Stimulated activated CD8-positive, alpha-beta memory T cell treated with anti-CD3 and anti-CD28 coated beads, Interleukin-12 subunit alpha, Interleukin-12 subunit beta, amount 100 ng/mL, for 24 hours (primary cell): ENCODE data around the gene SGK1.
A peak's percentile ranks its signal among the peaks of the same experiment; 100 is the strongest.
"Not testable (repeated sequence)": the region's sequence is repeated elsewhere in the genome, so short reads cannot be mapped to it uniquely, and the experiment has no call there.

Experiments
- DNase-seq: peaks from one replicate; pipeline ENCODE4 v3.0.0-alpha.2; 2020; ENCODE audit errors: extremely low read depth

SGK1 gene

DNA sequence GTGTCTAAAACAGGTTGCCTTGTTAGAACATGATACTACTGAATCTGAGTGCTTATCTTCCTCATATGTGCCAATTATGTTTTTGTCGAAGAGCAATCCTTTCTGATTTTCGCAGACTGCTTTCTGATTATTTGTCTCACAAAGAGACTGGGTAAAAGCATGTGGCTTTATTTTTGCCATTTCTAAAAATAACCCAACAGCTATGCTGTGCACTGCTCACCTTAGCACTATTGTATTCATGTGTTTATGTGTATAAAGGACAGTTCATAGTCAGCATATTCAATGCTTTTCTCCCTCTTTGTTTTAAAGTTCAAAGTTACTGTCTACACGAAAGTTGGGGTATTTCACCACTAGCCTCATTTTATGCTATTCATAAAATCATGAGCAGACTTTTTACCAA lies 127.0 kb downstream of the SGK1 start:
- DNase-seq, result no peak

DNA sequence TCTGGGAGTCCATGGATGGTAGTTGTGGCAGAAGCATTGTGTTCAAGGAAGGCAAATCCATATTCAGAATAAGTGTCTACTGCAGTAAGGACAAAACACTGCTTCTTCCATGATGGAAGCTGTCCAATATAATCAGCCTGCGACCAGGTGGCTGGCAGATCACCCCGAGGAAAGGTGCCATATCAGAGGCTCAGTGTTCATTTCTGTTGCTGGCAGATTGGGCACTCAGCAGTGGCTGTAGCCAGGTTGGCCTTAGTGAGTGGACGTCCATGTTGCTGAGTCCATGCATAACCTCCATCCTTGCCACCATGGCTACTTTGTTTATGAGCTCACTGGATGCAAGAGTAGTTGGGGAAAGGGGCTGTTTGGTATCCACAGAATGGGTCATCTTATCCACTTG lies 130.2 kb downstream of the SGK1 start:
- no peak for DNase-seq

DNA sequence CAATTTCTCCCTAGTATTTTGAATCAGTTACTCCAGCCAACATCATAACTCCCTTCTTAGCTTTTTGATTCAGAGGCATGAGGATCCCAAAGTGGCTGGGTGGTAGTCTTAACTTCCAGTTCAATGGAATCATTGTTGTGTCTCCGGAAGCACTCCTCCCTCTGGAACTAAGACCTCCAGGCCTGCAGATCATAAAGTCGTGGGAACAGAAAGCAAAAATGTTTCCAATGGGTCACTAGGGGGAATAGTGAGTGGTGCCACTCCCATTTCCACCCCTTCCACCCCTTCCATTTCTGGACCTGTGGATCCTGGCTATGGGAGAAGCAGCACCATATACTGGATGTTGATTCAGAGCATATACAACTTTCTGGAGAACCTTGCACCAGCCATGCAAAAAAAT lies 130.8 kb downstream of the SGK1 start:
- DNase-seq, result no peak

DNA sequence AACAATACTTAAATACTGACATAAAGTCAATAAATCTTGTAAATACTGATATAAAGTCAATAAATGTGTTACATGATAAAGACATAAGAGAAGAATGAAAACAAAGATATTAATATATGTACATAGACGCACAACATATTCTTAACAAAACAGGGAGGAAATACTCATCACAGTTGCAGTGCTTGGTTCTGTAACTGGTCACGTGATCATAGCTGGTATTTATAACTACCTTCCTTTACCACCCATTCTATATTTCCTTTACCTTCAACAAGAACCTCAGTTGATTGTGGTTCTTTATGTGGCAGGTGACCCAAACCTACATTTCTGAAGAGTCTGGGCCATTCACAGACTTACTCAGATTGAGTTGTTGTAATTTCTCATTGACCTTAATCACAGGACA lies 131.6 kb downstream of the SGK1 start:
- DNase-seq, result no peak

DNA sequence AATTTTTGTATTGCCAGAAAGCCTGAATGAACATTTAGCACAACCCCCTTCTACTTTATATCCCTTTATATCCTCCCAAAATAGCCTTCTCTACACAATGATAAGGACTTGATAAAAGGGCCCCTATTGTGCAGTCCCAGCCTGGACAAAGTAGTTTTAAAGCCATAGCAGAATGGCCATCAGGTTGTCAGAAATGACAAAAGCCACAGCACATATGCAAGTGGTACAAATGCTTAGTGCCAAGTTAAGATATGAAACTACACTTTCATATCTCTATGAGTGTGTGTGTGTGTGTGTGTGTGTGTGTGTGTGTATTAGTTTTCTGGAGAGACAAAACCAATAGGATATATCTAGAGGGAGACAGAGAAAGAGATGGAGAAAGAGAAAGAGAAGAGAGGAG lies 132.6 kb downstream of the SGK1 start:
- no peak for DNase-seq

DNA sequence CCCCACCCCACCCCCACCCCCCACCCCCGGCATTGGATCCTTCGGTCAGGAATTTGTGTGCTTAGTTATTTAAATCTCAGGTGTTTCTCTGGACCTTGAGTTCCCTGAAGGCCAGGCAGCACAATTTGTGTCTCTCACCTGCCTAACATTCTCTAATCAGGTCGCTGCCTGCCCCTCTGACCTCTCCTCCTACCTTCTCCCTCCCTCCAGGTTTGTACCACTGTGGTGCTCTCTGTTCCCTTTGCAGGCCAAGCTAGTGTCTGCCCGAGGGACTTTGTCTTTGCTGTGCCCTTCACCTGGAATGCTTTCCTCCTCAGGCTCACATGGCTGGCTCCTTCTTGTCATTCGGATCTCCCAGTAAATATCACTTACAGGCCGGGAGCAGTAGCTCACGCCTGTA lies 134.1 kb downstream of the SGK1 start:
- no peak for DNase-seq

DNA sequence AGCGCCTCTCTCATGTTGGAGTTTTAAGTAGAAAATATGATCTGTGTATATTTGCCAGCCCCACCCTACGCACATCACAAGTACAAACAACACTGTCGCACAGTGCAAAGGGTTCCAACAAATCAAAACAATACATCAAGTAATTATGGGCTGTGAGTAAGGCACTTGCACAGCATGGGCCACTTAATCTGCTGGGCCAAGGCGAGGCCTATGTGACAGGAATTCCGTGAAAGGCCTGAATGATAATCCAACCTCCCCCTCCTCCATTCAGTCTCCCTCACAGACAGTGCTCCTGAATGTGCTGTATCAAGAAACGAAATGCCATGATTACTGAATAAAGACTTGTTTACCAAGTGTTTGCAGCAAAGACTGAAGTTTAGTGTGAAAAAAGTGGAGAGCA lies 135.4 kb downstream of the SGK1 start:
- DNase-seq, result no peak

DNA sequence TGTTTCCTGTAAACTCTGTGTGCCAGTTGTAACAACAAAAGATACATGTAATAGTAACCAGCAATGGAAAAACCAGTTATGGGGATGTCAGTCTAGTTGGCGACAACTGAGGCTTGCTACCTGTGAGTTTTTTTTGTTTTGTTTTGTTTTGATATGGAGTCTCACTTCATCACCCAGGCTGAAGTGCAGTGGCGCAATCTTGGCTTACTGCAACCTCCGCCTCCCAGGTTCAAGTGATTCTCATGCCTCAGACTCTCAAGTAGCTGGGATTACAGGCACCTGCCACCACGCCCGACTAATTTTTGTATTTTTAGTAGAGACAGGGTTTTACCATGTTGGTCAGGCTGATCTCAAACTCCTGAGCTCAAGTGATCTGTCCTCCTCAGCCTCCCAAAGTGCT lies 136.2 kb downstream of the SGK1 start:
- not testable (repeated sequence) for DNase-seq

DNA sequence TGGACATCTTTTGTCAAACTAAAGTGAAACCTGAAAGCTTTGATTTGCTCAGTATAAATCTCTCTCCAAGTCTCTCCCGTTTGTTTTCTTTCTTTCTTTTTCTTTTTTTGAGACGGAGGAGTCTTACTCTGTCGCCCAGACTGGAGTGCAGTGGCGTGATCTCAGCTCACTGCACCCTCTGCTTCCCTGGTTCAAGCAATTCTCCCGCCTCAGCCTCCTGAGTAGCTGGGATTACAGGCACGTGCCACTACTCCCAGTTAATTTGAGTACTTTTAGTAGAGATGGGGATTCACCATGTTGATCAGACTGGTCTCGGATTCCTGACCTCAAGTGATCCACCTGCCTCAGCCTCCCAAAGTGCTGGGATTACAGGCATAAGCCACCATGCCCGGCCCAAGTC lies 136.7 kb downstream of the SGK1 start:
- not testable (repeated sequence) for DNase-seq

DNA sequence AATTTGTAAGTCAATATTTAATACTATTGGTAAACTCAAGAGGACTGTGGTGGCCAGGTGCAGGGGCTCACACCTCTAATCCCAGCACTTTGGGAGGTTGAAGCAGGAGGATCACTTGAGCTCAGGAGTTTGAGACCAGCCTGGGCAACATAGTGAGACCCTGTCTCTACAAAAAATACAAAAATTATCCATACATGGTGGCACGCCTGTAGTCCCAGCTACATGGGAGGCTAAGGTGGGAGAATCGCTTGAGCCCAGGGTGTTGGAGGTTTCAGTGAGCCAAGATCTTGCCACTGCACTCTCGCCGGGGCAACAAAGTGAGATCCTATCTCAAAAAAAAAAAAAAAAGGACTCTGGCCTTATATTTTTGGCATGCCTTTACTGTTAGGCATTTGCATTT lies 137.4 kb downstream of the SGK1 start:
- not testable (repeated sequence) for DNase-seq

DNA sequence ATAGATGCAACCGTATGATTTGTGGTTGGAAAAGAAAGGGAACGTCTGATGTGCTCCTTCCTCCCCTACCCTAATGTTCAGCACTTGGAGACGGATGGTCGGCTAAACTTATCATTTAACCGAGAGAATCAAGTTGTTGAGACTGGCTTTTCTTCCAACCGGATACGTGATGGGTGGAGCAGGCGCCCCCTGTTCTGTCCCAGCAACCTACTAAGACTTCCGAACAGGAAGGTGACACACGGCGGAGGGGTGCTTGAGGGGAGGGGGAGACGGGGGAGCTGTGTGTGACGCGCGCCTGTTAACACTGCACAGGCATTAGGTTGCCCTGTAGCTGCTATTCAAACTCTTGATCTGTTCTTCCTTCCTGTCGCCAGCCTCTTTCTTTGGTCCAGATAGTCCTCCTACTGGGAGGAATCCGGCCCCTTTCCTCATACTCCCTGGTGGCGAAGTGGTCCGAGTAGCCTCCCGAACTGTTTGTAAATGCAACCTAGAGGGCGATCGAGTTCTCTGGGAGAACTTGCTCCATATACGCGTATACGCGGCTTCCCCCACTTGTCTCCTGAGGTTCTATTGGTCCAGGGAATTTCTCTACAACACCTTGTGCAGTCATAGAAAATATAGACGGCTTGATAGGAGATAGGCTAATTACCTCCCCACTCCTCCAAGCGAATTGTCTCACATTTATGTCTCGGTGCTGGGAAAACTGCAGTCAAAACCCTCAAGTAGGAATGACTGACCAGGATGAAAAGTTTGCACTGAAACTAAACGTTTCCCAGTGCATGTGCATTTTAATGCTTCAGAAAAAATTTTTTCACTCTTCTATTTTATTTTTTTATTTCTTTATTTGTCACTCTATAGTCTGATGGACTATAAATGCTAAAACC lies 139.5 kb downstream of the SGK1 start:
- peak; percentile 51 for DNase-seq

DNA sequence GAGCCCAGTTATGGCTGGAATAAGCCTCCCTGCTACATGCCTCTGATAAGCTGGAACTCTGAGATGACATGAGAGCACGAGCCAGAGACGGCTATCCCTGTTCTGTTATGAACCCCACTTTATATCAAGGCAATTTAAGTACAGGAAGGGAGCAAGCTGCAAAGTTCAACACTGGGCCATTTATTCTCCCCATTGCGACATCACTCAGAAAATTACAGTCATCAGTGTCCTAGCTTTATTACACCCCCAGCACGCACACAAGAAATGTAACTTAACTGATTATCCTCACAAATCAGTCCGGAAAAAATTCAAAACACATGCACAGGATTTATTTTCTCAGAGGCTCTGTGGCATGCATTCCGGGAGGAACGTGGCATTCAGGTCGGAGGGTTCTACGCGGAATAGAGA lies 140.2 kb downstream of the SGK1 start:
- DNase-seq, result no peak

DNA sequence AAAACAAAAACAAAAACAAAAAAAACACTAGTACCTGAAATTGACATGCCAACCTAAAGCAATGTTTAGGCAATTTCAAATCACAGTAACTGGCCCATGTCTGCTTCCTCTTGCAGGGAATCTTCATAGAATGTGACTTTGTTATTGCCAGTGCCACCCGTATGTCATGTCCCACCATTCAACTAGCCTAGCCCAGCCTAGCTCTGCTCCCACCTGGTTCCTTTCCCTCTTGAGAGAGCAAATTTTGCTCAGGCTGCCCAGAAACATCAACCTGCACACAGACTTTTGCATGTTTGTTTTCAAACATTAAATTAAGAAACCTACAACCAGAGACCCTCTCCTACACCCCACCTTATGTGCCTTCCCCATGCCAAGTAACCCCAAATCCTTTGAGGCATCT lies 140.7 kb downstream of the SGK1 start:
- DNase-seq, result no peak

DNA sequence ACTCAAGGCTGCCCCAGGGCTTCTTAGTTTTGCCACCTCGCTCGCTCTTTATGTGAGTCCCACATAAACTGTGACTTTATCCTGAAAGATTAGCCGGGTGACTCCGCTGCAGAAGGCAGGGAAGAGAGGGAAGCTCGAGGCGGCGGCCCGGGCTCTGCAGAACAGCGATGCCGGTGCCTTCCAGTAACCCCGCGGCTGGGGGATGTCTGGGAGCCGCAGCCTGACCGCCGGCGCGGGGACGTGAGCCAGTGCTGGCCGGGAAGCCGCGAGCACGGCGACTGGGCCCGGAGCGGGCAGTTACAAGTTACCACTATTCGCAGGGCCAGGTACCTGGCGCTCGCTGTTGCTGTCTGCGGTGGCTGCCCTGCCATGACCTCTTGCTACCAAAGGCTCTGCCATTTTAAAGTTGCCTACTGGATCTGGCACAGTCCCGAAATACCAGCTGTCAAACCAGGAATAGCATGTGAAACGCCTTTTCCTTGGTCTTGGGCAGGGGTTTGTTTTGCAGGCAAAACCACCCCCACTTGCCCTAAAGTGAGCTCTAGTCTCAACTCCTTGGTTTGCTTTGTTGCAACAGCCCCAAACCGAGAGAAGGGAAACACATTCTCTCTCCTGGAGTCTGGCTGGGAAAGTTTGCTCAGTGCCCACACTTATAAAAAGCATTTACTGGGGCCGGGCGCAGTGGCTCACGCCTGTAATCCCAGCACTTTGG lies 141.5 kb downstream of the SGK1 start:
- no peak for DNase-seq

DNA sequence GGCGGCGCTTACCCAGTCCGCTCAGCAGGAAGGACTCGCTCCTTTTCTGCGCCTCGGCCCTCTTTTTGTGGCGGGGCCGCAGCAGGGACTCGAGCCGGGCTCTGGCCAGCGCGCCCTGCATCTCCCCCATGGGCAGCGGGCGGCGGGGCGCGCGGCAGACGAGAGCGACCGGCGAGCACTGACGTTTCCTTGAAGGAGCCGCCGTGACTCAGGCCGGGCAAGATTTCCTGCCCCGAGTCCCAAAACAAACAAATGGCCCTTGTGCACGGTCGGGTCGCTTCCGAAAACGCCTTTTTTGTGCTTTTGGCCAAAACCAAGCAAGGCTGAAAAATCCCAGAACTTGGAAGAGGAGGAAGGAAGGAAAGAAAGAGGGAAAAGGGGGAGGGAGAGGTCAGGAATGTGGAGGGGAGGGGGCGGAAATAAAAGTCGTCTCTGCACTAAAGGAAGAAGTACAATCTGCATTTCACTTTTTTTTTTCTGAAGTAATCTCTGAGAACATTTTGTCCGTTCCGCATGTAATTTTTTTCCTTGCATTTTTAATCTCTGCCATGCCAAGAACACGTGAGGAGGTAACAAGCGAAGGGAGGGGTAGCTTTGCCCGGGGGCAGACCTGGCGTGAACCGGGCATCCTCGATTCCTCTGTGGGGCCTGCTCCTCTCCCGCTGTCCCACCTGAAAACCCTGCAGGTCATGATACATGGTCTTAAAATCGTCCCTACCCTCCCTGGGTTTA lies 142.2 kb downstream of the SGK1 start:
- DNase-seq, result no peak

DNA sequence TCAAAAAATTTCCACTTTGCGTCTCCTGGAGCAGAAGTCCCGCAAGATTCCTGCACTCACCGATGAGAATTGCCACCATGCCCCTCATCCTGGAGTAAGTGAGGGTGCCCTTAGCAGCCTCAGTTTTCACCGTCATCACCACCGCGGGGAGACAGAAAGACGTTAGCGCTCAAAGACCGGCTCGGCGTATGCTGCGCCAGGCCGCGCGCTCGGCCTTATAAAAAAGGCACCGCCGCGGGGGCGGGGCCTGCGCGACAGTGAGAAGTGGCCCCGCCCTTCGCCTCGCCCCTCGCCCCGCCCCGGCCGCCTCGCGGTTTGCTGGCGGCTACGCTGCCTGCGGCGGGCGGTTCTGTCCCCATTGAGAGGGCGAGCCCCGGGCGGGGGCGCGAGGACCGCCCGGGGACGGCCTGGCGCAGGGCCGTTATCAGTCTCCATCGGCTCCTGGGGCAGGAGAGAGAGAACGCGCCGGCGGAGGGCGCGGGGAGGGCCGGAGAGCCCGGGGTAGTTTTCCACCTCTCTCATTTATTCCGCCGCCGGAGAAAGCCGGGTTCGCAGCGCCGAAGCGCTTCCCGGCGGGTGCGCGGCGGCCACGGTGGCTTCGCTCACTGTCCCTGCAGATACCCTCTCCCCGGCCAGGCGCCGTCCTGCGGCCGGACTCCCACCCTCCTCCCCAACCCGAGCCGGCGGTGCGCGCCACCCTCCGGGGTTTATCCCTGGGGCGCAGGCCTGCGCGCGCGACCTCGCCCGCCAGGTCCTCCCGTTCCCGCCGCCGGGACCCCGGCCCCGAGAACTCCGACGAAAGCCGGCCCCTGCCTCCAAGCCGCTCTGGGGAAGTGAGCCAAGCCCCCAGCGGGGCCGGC lies 143.0 kb downstream of the SGK1 start:
- peak; percentile 88 for DNase-seq

DNA sequence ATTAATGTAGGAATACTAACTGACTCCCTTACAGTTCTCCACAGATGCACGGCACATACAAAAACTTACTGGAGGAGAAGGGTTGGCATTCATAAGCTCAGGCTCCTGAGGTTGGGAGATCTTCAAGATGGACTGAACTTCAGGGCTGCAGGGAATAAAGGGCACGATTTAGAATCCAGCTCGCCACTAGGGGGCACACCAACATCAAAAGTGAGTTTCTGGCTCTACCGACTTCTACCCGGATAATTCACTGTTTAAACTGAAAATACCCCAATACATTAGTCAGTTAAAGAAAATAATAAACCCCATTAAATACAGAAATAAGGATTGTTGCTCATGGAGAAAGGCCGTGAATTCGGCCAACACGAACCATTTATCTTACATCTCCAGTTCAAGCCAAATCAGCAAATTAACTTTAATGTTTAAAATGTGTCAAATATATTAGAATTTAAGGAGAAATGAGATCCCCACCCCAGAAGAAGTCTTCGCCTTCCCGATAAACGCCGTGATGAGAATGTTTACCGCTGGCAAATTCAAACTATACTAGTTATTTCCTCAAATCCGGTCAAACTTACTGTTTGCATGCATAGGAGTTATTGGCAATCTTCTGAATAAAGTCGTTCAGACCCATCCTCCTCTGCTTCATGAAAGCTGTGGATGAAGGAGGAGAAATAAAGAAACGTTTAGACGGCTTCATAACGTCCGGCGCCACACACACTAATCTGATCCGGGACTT lies 143.8 kb downstream of the SGK1 start:
- peak; percentile 63 for DNase-seq

DNA sequence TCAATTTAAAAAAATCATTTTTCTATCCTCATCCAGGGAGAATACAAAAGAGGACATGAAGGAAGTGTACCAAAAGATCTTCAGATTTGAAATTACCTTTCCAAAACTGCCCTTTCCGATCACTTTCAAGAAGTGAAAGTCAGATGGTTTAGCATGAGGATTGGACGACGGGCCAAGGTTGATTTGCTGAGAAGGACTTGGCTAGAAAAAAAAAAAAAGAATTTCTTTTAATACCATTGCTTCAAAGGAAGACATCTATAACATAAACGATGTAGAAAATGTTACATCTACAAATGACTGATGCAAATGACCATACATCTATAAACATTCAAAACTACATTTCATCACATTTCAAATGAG lies 144.6 kb downstream of the SGK1 start:
- DNase-seq, result no peak

DNA sequence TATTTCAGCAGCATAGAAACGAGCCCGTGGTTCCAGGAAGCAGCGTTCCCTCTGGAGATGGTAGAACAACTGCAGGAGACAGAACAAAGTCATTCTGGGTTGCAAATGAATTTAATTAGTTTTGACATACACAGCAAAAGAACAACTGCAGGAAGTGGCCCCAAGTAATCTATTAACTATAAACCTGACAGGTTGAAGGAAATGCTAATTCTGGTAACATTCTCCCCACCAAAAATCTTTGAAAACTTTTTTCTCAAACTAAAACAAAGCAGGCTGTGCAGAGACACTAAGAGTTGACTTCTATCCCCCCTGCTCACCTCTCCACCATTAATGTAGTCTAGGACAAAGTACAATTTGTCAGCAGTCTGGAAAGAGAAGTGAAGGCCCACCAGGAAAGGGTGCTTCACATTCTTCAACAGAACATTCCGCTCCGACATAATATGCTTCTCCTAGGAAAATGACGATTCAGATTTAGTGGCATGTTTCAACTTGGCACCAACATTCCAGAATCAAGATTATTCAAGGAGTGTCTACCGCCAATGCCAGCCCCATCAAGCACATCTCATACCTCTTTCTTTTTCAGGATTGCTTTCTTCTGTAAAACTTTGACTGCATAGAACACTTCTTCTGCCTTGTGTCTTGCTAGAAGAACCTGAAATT lies 145.1 kb downstream of the SGK1 start:
- no peak for DNase-seq

DNA sequence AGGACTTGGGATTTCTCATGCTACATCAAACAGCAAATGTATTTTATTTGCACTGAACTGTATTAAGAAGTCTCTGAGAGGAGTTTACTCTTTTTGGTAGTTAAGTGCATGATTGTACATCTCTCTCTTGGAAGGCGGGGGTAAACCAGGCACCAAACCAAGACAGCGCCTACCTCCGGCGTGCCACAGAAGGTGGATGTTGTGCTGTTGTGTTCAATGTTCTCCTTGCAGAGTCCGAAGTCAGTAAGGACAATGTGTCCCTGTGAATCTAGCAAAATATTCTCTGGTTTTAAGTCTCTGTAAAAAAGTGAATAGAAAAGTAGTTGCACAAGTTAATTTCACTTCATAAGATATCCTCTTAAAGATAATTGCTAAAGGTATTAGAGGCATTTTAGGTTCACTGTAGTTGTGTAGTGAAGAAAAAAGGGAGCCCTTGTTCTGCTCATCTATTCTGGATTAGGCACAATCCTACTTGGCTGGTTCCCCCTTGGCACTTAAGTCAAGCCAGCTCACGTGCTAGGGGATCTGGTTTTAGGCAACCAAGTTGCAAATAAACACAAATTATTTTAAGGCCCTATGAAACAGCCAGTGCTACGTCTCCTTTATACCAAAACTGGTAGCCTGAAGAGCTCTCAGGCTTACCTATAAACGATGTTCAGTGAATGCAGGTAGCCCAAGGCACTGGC lies 145.7 kb downstream of the SGK1 start:
- no peak for DNase-seq
